Measurements from ENCODE around the gene RITA1.

The RITA1 gene

GRCh38 chr12:113145720-113146551 is 39.6 kb upstream of the RITA1 start:
- Histone ChIP-seq H3K4me3 (no peak overlapping the region), H3K27me3 (ENCODE audit: low read depth) (no peaks in the 10 kb centered on the region), H3K9me3 (no peaks in the 10 kb centered on the region), H3K36me3 (replicated peaks) (no peaks in the 10 kb centered on the region), H3K4me1 (peaks cover 11% of the 10 kb centered on the region)
- in situ Hi-C loops (cut with MboI; ENCODE audit: low sequenced_read_pairs), result no loop called here
- DNase-seq (ENCODE audit: low spot score in 2 of 2), result no peak

- no peaks in the 10 kb centered on the region for H3K36me3 ChIP-seq (replicated peaks)
- H3K9me3 ChIP-seq, result no peaks in the 10 kb centered on the region
- no peak for DNase-seq (ENCODE audit: low spot score in 2 of 2)
- in situ Hi-C loops (cut with MboI; ENCODE audit: low sequenced_read_pairs), result no loop called here
- no peak overlapping the region for H3K4me3 ChIP-seq
- no peaks in the 10 kb centered on the region for H3K27me3 ChIP-seq (ENCODE audit: low read depth)
- peaks cover 11% of the 10 kb centered on the region for H3K4me1 ChIP-seq
Observed at GRCh38 chr12:113146999-113147398, 38.5 kb upstream of the RITA1 start.

GRCh38 chr12:113149361-113150150 is 36.0 kb upstream of the RITA1 start, which contains the start of gene CFAP73:
TSS of gene CFAP73 (plus strand) at chr12:113149724. CDS start at chr12:113149858, 134 bp downstream.
- peaks cover 16% of the 10 kb centered on the region for H3K4me1 ChIP-seq
- H3K4me3 ChIP-seq, result no peak within 1 kb of the TSS
- peak; percentile 81 to 92 for DNase-seq (ENCODE audit: low spot score in 2 of 2)
- no peaks in the 10 kb centered on the region for H3K36me3 ChIP-seq (replicated peaks)
- in situ Hi-C loops (cut with MboI; ENCODE audit: low sequenced_read_pairs), result no loop called here
- H3K9me3 ChIP-seq, result no peaks in the 10 kb centered on the region
- no peaks in the 10 kb centered on the region for H3K27me3 ChIP-seq (ENCODE audit: low read depth)

DNA sequence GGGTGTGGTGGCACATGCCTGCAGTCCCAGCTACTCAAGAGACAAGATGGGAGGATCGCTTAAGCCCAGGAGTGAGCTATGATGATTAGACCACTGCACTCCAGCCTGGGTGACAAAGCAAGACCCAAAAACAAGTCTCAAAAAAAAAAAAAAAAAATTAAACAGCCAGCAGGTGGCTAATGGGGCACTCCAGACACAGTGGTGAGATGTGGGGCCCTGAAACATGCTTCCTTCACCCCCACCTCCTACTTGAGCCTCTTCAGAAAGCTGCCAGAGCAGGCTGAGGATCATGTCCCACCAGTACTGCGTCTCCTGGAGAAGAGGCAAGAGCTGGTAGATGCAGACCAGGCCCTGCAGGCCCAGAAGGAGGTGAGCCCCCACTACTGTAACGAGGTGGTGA is 33.9 kb upstream of the RITA1 start:
- H3K36me3 ChIP-seq (replicated peaks), result no peaks in the 10 kb centered on the region; the same call in 1 of the 2 replicates
- H3K27me3 ChIP-seq (ENCODE audit: low read depth), result no peaks in the 10 kb centered on the region
- H3K4me1 ChIP-seq, result peaks cover 16% of the 10 kb centered on the region
- no peak overlapping the region for H3K4me3 ChIP-seq
- H3K9me3 ChIP-seq, result no peaks in the 10 kb centered on the region
- in situ Hi-C loops (cut with MboI; ENCODE audit: low sequenced_read_pairs), result no loop called here
- DNase-seq (ENCODE audit: low spot score in 2 of 2), result no peak

DNA sequence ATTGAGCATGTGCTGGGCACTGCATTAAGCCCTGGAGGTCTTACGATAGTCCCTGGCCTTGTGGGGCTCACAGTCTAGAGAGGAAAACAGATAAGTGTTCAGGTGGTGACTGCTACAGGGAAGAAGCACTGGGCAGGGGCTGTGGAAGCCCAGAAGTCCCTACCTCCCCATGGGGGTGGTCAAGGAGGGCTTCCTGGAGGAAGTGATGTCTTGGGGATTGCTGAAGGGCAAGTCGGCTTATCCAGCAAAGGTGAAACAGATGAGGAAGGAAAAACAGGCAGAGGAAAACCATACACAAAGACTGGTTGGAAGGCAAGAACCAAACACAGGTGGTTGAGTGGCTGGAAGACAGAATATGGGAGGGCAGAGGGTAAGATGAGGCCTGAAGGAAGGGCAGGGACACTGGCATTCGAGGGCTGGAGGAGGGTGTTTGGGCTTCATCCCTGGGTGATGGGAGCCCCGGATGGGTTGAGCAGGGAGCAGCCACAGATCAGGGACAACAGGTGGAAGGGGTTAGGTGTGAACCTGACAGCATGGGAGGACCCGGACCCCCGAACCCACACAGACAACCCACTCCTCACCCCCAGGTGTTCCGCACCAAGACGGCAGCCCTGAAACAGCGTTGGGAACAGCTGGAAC is 33.2 kb upstream of the RITA1 start:
- Histone ChIP-seq H3K4me3 (peak overlapping the region; percentile 38), H3K9me3 (no peaks in the 10 kb centered on the region), H3K27me3 (ENCODE audit: low read depth) (no peaks in the 10 kb centered on the region), H3K4me1 (peaks cover 16% of the 10 kb centered on the region), H3K36me3 (replicated peaks) (no peaks in the 10 kb centered on the region; the same call in none of the 2 replicates)
- in situ Hi-C loops (cut with MboI; ENCODE audit: low sequenced_read_pairs), result no loop called here
- no peak for DNase-seq (ENCODE audit: low spot score in 2 of 2)

GRCh38 chr12:113152835-113153814 is 32.4 kb upstream of the RITA1 start:
- peak overlapping the region; percentile 38 for H3K4me3 ChIP-seq
- no peaks in the 10 kb centered on the region for H3K27me3 ChIP-seq (ENCODE audit: low read depth)
- peaks cover 16% of the 10 kb centered on the region for H3K4me1 ChIP-seq
- peaks cover 4% of the 10 kb centered on the region for H3K36me3 ChIP-seq (replicated peaks)
- in situ Hi-C loops (cut with MboI; ENCODE audit: low sequenced_read_pairs), result no loop called here
- no peaks in the 10 kb centered on the region for H3K9me3 ChIP-seq
- DNase-seq (ENCODE audit: low spot score in 2 of 2), result peak; percentile 61 to 77

DNA sequence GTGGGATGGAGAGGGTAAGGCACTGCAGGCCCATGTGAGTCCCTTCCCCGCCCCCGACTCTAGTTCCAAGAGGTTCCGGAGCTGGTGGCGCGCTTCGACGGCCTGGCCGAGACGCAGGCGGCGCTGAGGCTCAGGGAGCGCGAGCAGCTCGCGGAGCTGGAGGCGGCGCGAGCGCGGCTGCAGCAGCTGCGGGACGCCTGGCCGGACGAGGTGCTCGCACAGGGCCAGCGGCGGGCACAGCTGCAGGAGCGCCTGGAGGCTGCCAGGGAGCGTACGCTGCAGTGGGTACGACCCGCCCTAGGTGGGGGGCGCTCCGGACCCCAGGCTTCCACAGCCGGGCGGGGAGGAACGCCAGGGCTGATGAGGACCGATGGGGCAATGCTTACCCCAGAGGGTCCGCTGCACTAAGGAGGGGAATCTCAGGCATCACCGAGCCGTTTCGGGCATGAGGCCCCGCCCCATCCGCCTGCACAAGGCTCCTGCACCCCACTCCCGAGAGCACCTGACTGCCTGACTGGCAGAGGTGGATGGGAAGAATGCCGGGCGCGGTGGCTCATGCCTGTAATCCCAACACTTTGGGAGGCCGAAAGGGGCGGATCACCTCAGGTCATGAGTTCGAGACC is 31.1 kb upstream of the RITA1 start:
- H3K4me3 ChIP-seq, result no peak overlapping the region
- peaks cover 18% of the 10 kb centered on the region for H3K36me3 ChIP-seq (replicated peaks)
- DNase-seq (ENCODE audit: low spot score in 2 of 2), result no peak
- no peaks in the 10 kb centered on the region for H3K9me3 ChIP-seq
- in situ Hi-C loops (cut with MboI; ENCODE audit: low sequenced_read_pairs), result no loop called here
- H3K27me3 ChIP-seq (ENCODE audit: low read depth), result no peaks in the 10 kb centered on the region
- peaks cover 11% of the 10 kb centered on the region for H3K4me1 ChIP-seq

DNA sequence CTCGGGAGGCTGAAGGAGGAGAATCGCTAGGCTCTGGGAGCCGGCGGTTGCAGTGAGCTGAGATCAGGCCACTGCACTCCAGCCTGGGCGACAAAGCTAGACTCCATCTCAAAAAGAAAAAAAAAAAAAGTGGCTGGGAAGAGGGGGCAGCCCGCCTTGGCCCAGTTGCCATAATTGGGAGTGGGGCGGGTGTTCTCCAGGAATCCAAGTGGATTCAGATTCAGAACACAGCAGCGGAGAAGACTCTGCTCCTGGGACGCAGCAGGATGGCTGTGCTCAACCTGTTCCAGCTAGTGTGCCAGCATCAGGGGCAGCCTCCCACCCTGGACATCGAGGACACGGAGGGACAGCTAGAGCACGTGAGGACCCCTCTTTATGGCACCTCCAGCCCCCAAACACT is 30.5 kb upstream of the RITA1 start:
- Histone ChIP-seq H3K27me3 (ENCODE audit: low read depth) (no peaks in the 10 kb centered on the region), H3K36me3 (replicated peaks) (peaks cover 24% of the 10 kb centered on the region), H3K4me3 (no peak overlapping the region), H3K4me1 (peaks cover 5% of the 10 kb centered on the region), H3K9me3 (no peaks in the 10 kb centered on the region)
- no peak for DNase-seq (ENCODE audit: low spot score in 2 of 2)
- in situ Hi-C loops (cut with MboI; ENCODE audit: low sequenced_read_pairs), result no loop called here

DNA sequence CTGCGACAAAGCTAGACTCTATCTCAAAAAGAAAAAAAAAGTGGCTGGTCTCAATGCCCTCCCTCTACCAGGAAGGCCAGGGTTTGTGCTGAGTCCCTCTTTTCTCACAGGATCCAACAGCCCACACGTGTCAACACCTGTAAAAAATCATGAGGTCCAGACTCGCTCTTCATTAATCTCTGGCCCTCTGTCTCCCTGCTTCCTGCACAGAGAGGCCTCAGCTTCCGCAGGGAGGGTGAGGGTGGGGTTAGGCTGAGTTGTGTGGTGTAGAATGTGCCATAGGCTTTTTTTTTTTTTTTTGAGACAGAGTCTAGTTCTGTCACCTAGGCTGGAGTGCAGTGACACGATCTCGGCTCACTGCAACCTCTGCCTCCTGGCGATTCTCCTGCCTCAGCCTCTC is 29.9 kb upstream of the RITA1 start:
- Histone ChIP-seq H3K36me3 (replicated peaks) (peaks cover 29% of the 10 kb centered on the region), H3K27me3 (ENCODE audit: low read depth) (no peaks in the 10 kb centered on the region), H3K4me3 (no peak overlapping the region), H3K9me3 (no peaks in the 10 kb centered on the region), H3K4me1 (peaks cover 5% of the 10 kb centered on the region)
- in situ Hi-C loops (cut with MboI; ENCODE audit: low sequenced_read_pairs), result no loop called here
- no peak for DNase-seq (ENCODE audit: low spot score in 2 of 2)

GRCh38 chr12:113157218-113157859 is 28.2 kb upstream of the RITA1 start:
- no peaks in the 10 kb centered on the region for H3K9me3 ChIP-seq
- H3K4me1 ChIP-seq, result peaks cover 7% of the 10 kb centered on the region
- no peak for DNase-seq (ENCODE audit: low spot score in 2 of 2)
- H3K4me3 ChIP-seq, result no peak overlapping the region
- no peaks in the 10 kb centered on the region for H3K27me3 ChIP-seq (ENCODE audit: low read depth)
- in situ Hi-C loops (cut with MboI; ENCODE audit: low sequenced_read_pairs), result no loop called here
- peaks cover 43% of the 10 kb centered on the region for H3K36me3 ChIP-seq (replicated peaks)

DNA sequence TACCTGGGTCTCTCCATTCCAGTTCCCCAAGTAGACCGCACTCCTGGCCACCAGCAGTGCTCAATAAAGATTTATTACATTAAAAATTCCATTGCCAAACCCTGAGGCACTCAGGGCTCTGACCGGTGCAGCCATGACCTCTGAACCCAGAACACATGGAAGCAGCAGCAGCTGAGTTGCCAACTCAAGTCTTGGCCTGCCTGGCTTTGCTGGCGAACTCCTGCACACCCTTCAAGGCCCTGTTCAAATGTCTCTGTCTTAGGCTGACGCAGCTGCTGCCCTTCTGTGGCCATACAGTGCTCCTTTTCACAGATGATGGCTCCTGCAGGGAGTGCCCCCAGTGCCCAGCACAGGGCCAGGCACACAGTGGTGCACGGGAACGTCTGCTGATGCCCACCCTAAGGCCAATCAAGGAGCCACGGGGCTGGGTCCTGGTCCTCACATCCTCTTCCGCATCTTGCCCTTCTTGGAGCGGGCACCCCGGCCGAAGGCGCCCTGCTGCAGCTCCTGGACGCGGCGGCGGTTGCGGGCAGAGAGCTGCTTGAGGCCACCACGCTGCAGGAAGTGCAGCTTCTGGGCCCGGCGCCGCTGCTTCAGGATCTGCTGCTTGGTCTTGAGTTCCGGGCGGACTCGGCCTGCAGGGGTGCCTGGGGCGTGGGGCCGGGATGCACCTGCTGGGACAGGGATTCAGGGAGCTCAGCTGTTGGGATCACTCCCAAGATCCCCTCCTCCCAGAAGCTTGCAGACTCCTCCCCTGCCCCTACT is 26.9 kb upstream of the RITA1 start:
- Histone ChIP-seq H3K4me3 (no peak overlapping the region), H3K36me3 (replicated peaks) (peaks cover 55% of the 10 kb centered on the region), H3K4me1 (peaks cover 3% of the 10 kb centered on the region; the same call in 1 of the 2 replicates), H3K9me3 (no peaks in the 10 kb centered on the region), H3K27me3 (ENCODE audit: low read depth) (no peaks in the 10 kb centered on the region)
- in situ Hi-C loops (cut with MboI; ENCODE audit: low sequenced_read_pairs), result no loop called here
- DNase-seq (ENCODE audit: low spot score in 2 of 2), result no peak

- no peak for DNase-seq (ENCODE audit: low spot score in 2 of 2)
- peaks cover 66% of the 10 kb centered on the region for H3K36me3 ChIP-seq (replicated peaks)
- no peaks in the 10 kb centered on the region for H3K27me3 ChIP-seq (ENCODE audit: low read depth)
- H3K4me3 ChIP-seq, result no peak overlapping the region
- in situ Hi-C loops (cut with MboI; ENCODE audit: low sequenced_read_pairs), result no loop called here
- peaks cover 3% of the 10 kb centered on the region; the same call in 1 of the 2 replicates for H3K4me1 ChIP-seq
- H3K9me3 ChIP-seq, result no peaks in the 10 kb centered on the region
Observed at GRCh38 chr12:113159937-113160336, 25.6 kb upstream of the RITA1 start.
